HepG2 (cell line): ENCODE results near the gene PLCZ1. TPM values are rescaled to one million over a fixed set of nuclear protein-coding genes. Genes with fewer than 3 reads are reported as not detected.

Experiments
- ATAC-seq: fragments of 200-7000 bp; cut with Tn5 transposase; 3 replicates; pipeline ENCODE4 v1.9.1; 2020; ENCODE audit warnings: mild to moderate bottlenecking, moderate library complexity
- BruUV-seq: library from RNA; stranded (reverse); fragments of 400-500 nt; replicated peaks from 2 replicates; lab custom pipeline; 2021; lab: Mats Ljungman, UMichigan
- CTCF ChIA-PET: fragments of 300-600 bp; formaldehyde crosslinking; extraction: SDS; loops from one replicate; lab custom pipeline; 2021; ENCODE audit warnings: low total read pairs, inconsistent platforms, low intra/inter-chr PET ratio; lab: Yijun Ruan, JAX
- POLR2A ChIA-PET: fragments of 350-600 bp; sonication (Branson Sonifier 250); formaldehyde crosslinking; loops from one replicate; lab custom pipeline; 2020; ENCODE audit warnings: antibody characterized with exemption, inconsistent platforms; lab: Yijun Ruan, JAX
- DNase-seq: peaks from one replicate; pipeline ENCODE4 v3.0.0-alpha.2; 2015; ENCODE audit warnings: low spot score
- FAIRE-seq: peaks from 3 replicates; lab custom pipeline; 2011; peaks lifted over from hg19 to GRCh38; lab: Jason Lieb, UNC
- H2AFZ ChIP-seq: one replicate; pipeline ENCODE4 v1.6.1; 2011; ENCODE audit warnings: low read length, inconsistent platforms
- H3K27ac ChIP-seq: fragments of 300-600 bp; 3 replicates; pipeline ENCODE4 v1.8.0; 2011; ENCODE audit warnings: mixed run types, mild to moderate bottlenecking, mixed read lengths, low read length, inconsistent platforms; ENCODE audit not compliant: insufficient read depth; ENCODE audit errors: extremely low read length
- H3K27me3 ChIP-seq, 2 experiments: fragments of 200-600 bp in 1 of 2; 2 replicates in 1 of 2; 3 replicates in 1 of 2; pipeline versions ENCODE4 v1.6.0 to v1.8.0; 2011; ENCODE audit warnings: low read length in 2 of 2, mild to moderate bottlenecking in 2 of 2, moderate library complexity in 2 of 2, inconsistent platforms in 1 of 2; ENCODE audit not compliant: insufficient read depth in 2 of 2, control insufficient read depth in 1 of 2
- H3K36me3 ChIP-seq, 2 experiments: fragments of 200-600 bp in 1 of 2; replicated peaks in 1 of 2; 2 replicates in 1 of 2; 3 replicates in 1 of 2; pipeline versions ENCODE4 v1.5.1 to v1.8.0; 2011; ENCODE audit warnings: low read length in 2 of 2, inconsistent platforms in 1 of 2; ENCODE audit not compliant: insufficient read depth in 2 of 2, control insufficient read depth in 1 of 2
- H3K4me1 ChIP-seq: 2 replicates; pipeline ENCODE4 v1.5.1; 2012; ENCODE audit warnings: low read length, inconsistent platforms; ENCODE audit not compliant: insufficient read depth
- H3K4me2 ChIP-seq: 2 replicates; pipeline ENCODE4 v1.6.0; 2011; ENCODE audit warnings: low read depth, low read length, inconsistent platforms
- H3K4me3 ChIP-seq, 3 experiments: fragments of 200-600 bp in 1 of 3; sonication (generic), shearing (Covaris generic) in 1 of 3; replicated peaks in 1 of 3; 2 replicates each; pipeline ENCODE4 v1.5.1; 2011 to 2016; ENCODE audit warnings: low read length in 3 of 3, inconsistent platforms in 2 of 3, low read depth in 2 of 3, mild to moderate bottlenecking in 2 of 3, control low read depth in 1 of 3, mixed read lengths in 1 of 3; ENCODE audit not compliant: insufficient read depth in 1 of 3
- H3K79me2 ChIP-seq: one replicate; pipeline ENCODE4 v1.6.1; 2011; ENCODE audit warnings: low read length, inconsistent platforms; ENCODE audit not compliant: insufficient read depth
- H3K9ac ChIP-seq: 2 replicates; pipeline ENCODE4 v1.6.0; 2011; ENCODE audit warnings: mild to moderate bottlenecking, low read depth, low read length, inconsistent platforms; ENCODE audit not compliant: insufficient read depth
- H3K9me3 ChIP-seq: 2 replicates; pipeline ENCODE4 v1.5.1; 2012; ENCODE audit warnings: mild to moderate bottlenecking, low read length
- H4K20me1 ChIP-seq: 2 replicates; pipeline ENCODE4 v1.6.0; 2011; ENCODE audit warnings: inconsistent platforms, mild to moderate bottlenecking, low read length, moderate library complexity; ENCODE audit not compliant: insufficient read depth
- DPF2 ChIP-seq: sonication (generic); formaldehyde crosslinking; IDR thresholded peaks from 2 replicates; pipeline ENCODE4 v1.4.0; 2020; ENCODE audit warnings: mild to moderate bottlenecking, low read depth, missing genetic modification reagents, borderline replicate concordance
- GPN1 ChIP-seq: sonication (generic); formaldehyde crosslinking; IDR thresholded peaks from 2 replicates; pipeline ENCODE4 v1.5.1; 2020; ENCODE audit warnings: missing genetic modification reagents, borderline replicate concordance
- HNF4G ChIP-seq, 2 experiments: sonication (generic) in 1 of 2; formaldehyde crosslinking in 1 of 2; IDR thresholded peaks; 2 replicates each; pipeline versions ENCODE4 v1.4.0 to v1.6.1; 2011 to 2020; ENCODE audit warnings: borderline replicate concordance in 2 of 2, low read depth in 2 of 2, mild to moderate bottlenecking in 2 of 2, low read length in 1 of 2, missing genetic modification reagents in 1 of 2, moderate library complexity in 1 of 2
- KLF16 ChIP-seq, 2 experiments: sonication (generic) in 1 of 2; formaldehyde crosslinking in 1 of 2; IDR thresholded peaks; 2 replicates each; pipeline versions ENCODE4 v1.6.1 to v1.8.0; 2016 to 2023; ENCODE audit warnings: missing genetic modification reagents in 2 of 2, missing compliant biosample characterization in 1 of 2
- MTA3 ChIP-seq: sonication (generic); formaldehyde crosslinking; IDR thresholded peaks from 2 replicates; pipeline ENCODE4 v1.4.0; 2020; ENCODE audit warnings: missing genetic modification reagents
- NBN ChIP-seq: fragments of 450-650 bp; conservative IDR thresholded peaks from 2 replicates; pipeline ENCODE4 v1.6.1; 2017
- PBX3 ChIP-seq: sonication (generic); formaldehyde crosslinking; IDR thresholded peaks from 2 replicates; pipeline ENCODE4 v1.8.1; 2023; ENCODE audit warnings: missing genetic modification reagents, inconsistent platforms, borderline replicate concordance
- PCBP1 ChIP-seq: fragments of 200-400 bp; formaldehyde crosslinking; IDR thresholded peaks from 2 replicates; pipeline ENCODE4 v1.6.1; 2017; ENCODE audit warnings: mild to moderate bottlenecking, low read depth, low read length, borderline replicate concordance
- POLR2AphosphoS5 ChIP-seq: IDR thresholded peaks from 2 replicates; pipeline ENCODE4 v1.6.1; 2012; ENCODE audit warnings: low read depth, low read length
- STAT5B ChIP-seq: sonication (generic); formaldehyde crosslinking; IDR thresholded peaks from 2 replicates; pipeline ENCODE4 v1.4.0; 2020; ENCODE audit warnings: missing genetic modification reagents
- TRAFD1 ChIP-seq: sonication (generic); formaldehyde crosslinking; IDR thresholded peaks from 2 replicates; pipeline ENCODE4 v1.5.1; 2020; ENCODE audit warnings: missing genetic modification reagents, mild to moderate bottlenecking, borderline replicate concordance
- ZNF33B ChIP-seq: sonication (generic); formaldehyde crosslinking; IDR thresholded peaks from 2 replicates; pipeline ENCODE4 v1.5.1; 2020; ENCODE audit warnings: mild to moderate bottlenecking, missing genetic modification reagents
- ZNF543 ChIP-seq: sonication (generic); formaldehyde crosslinking; IDR thresholded peaks from 2 replicates; pipeline ENCODE4 v1.4.0; 2020; ENCODE audit warnings: mild to moderate bottlenecking, missing genetic modification reagents
- ZNF660 ChIP-seq: sonication (generic); formaldehyde crosslinking; IDR thresholded peaks from 2 replicates; pipeline ENCODE4 v1.5.1; 2020; ENCODE audit warnings: mild to moderate bottlenecking, low read depth, missing genetic modification reagents, borderline replicate concordance
- ZNF878 ChIP-seq: sonication (generic); formaldehyde crosslinking; IDR thresholded peaks from 2 replicates; pipeline ENCODE4 v1.8.1; 2023; ENCODE audit warnings: mild to moderate bottlenecking, missing genetic modification reagents, moderate library complexity
- ZNF891 ChIP-seq: sonication (generic); formaldehyde crosslinking; IDR thresholded peaks from 2 replicates; pipeline ENCODE4 v1.5.0; 2020; ENCODE audit warnings: mild to moderate bottlenecking, missing genetic modification reagents
- in situ Hi-C: cut with HindIII; loops from 2 replicates; pipeline ENCODE4 v1.10.0; 2017; ENCODE audit warnings: low pct_unique_long_range_greater_than_20kb; ENCODE audit not compliant: extremely low pct_ligation_motif_present
- intact Hi-C: fragments of 100-400 bp; cut with micrococcal nuclease; formaldehyde crosslinking; loops from one replicate; pipeline ENCODE4 v1.10.0; 2022; ENCODE audit not compliant: unreplicated experiment
- polyA plus RNA-seq, 8 experiments: library from polyadenylated mRNA; depleted of rRNA in 3 of 8; stranded (reverse) in 7 of 8; unstranded in 1 of 8; fragments of >200 nt; fragmentation: Illumina TruSeq in 4 of 8; extraction: Trizol in 4 of 8; gene quantifications; 2 replicates each; pipeline versions ENCODE4 v1.2.1 to v1.2.3, GENCODE V29; 2011 to 2016; ENCODE audit warnings: low read depth in 4 of 8, missing spikeins in 1 of 8, mixed read lengths in 1 of 8; ENCODE audit not compliant: insufficient read depth in 1 of 8
- total RNA-seq, 5 experiments: library from RNA; depleted of rRNA; stranded (reverse); fragments of >200 nt; fragmentation: Illumina TruSeq; extraction: Trizol; gene quantifications; 2 replicates each; pipeline ENCODE4 v1.2.3, GENCODE V29; 2016; ENCODE audit warnings: low read depth in 1 of 5
- TF ChIP-seq, protein P1 (sequence below): sonication (generic); formaldehyde crosslinking; IDR thresholded peaks from 2 replicates; pipeline ENCODE4 v1.4.0; 2020; ENCODE audit warnings: low read depth, mild to moderate bottlenecking, missing genetic modification reagents

PLCZ1 gene
- total and polyA plus RNA-seq, 2 of the 13 experiments (the other 11 are each of a cell fraction or from before 2014, with no cell fraction given): not detected

DNA sequence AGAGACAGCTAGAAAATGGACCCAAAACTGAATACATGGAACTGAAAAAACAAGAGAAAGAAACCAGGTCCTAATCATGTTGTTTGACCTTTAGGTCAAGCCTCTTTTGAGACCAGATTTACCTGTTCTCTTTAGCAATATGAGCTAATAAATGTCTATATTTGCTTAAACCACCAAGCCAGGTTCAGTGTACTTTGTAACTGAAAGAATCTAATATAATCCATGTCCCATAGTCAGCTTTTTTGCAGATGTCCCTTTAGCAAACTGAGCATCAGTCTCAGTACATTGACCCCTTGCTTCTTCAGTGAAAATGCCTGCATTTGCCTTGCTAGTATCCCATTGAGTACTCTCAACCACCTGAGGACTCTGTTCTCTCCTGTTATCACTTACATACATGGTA, 61.7 kb downstream of the PLCZ1 start:
- no TSS peak for BruUV-seq
- in situ Hi-C loops: no loop called here

GRCh38 chr12:18658829-18659228, 79.0 kb downstream of the PLCZ1 start:
- in situ Hi-C loops (no loop called here), intact Hi-C loops (no loop called here)
- H3K4me3 ChIP-seq: no peak overlapping the region
- H3K4me2 ChIP-seq: no peak overlapping the region
- no TSS peak for BruUV-seq
- TF ChIP-seq STAT5B (CRISPR knock-in tag) (no peak), PBX3 (CRISPR knock-in tag) (no peak), ZNF660 (no peak), NBN (no peak), DPF2 (no peak), POLR2AphosphoS5 (no peak), TRAFD1 (CRISPR knock-in tag) (no peak), ZNF33B (CRISPR knock-in tag) (no peak), KLF16 (CRISPR knock-in tag; IDR thresholded peaks at IDR 0.05) (no peak), ZNF891 (CRISPR knock-in tag) (no peak), HNF4G (IDR thresholded peaks at IDR 0.05; ENCODE audit: borderline replicate concordance, low read depth, low read length) (no peak), HNF4G (CRISPR knock-in tag; IDR thresholded peaks at IDR 0.05; ENCODE audit: borderline replicate concordance, low read depth) (no peak), PCBP1 (no peak)
- TF ChIP-seq, protein P1, sequence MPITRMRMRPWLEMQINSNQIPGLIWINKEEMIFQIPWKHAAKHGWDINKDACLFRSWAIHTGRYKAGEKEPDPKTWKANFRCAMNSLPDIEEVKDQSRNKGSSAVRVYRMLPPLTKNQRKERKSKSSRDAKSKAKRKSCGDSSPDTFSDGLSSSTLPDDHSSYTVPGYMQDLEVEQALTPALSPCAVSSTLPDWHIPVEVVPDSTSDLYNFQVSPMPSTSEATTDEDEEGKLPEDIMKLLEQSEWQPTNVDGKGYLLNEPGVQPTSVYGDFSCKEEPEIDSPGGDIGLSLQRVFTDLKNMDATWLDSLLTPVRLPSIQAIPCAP: no peak
- no peak overlapping the region for H3K27ac ChIP-seq
- DNase-seq (no peak), ATAC-seq (no peak), FAIRE-seq (no peak)
- no peak overlapping the region for H2AFZ ChIP-seq
- no peak overlapping the region for H3K9ac ChIP-seq
- ChIA-PET CTCF (no interaction called here), POLR2A (no interaction called here)
- H3K79me2 ChIP-seq: no peaks in the 10 kb centered on the region
- H3K9me3 ChIP-seq: no peaks in the 10 kb centered on the region
- H3K27me3 ChIP-seq: no peaks in the 10 kb centered on the region
- no peaks in the 10 kb centered on the region for H3K36me3 ChIP-seq
- H3K4me1 ChIP-seq: no peaks in the 10 kb centered on the region
- H4K20me1 ChIP-seq: no peaks in the 10 kb centered on the region

More for the DNA sequence above, 61.7 kb downstream of the PLCZ1 start:
- intact Hi-C loops: no loop called here
- no peaks in the 10 kb centered on the region for H3K4me1 ChIP-seq
- FAIRE-seq: no peak
- H3K36me3 ChIP-seq: no peaks in the 10 kb centered on the region
- H3K4me2 ChIP-seq: no peak overlapping the region
- no peaks in the 10 kb centered on the region for H3K9me3 ChIP-seq
- DNase-seq: no peak
- H2AFZ ChIP-seq: no peak overlapping the region
- no peak overlapping the region for H3K4me3 ChIP-seq
- no peaks in the 10 kb centered on the region for H3K27me3 ChIP-seq
- no peaks in the 10 kb centered on the region for H4K20me1 ChIP-seq
- H3K79me2 ChIP-seq: no peaks in the 10 kb centered on the region
- H3K27ac ChIP-seq: no peak overlapping the region
- no peak overlapping the region for H3K9ac ChIP-seq
- TF ChIP-seq MTA3 (CRISPR knock-in tag) (no peak), GPN1 (CRISPR knock-in tag) (no peak), ZNF878 (CRISPR knock-in tag) (no peak), ZNF543 (CRISPR knock-in tag) (no peak)
- no peak for ATAC-seq
- CTCF ChIA-PET: no interaction called here
- POLR2A ChIA-PET: no interaction called here
